PC-9 (cell line): ENCODE measurements around the gene FIG4. TPM values are rescaled to one million over a fixed set of nuclear protein-coding genes. Genes with fewer than 3 reads are reported as not detected.

ENCODE experiments used
- BruUV-seq: library from RNA; stranded (reverse); fragments of 400-500 nt; replicated peaks from 2 replicates; lab custom pipeline; 2021; lab: Mats Ljungman, UMichigan
- CTCF ChIA-PET: fragments of 300-600 bp; sonication (Branson Sonifier 250); formaldehyde crosslinking; loops from one replicate; lab custom pipeline; 2022; ENCODE audit warnings: antibody characterized with exemption; lab: Charles Lee
- POLR2A ChIA-PET: fragments of 300-600 bp; sonication (Branson Sonifier 250); formaldehyde crosslinking; loops from one replicate; lab custom pipeline; 2022; ENCODE audit warnings: antibody characterized with exemption; ENCODE audit not compliant: unreplicated experiment; lab: Charles Lee
- DNase-seq, 2 experiments: peaks; one replicate each; pipeline versions ENCODE4 v3.0.0 to v3.0.0-alpha.2; 2015 to 2022; ENCODE audit warnings: mixed read lengths in 1 of 2
- H2AFZ ChIP-seq: fragments of 200-600 bp; sonication (generic); 2 replicates; pipeline ENCODE4 v1.8.1; 2017; ENCODE audit warnings: antibody characterized with exemption
- H3F3A ChIP-seq: fragments of 200-600 bp; sonication (generic); 2 replicates; pipeline ENCODE4 v1.8.1; 2017; ENCODE audit warnings: antibody characterized with exemption, mild to moderate bottlenecking, low read depth; ENCODE audit not compliant: insufficient read depth
- H3K27ac ChIP-seq: fragments of 200-600 bp; sonication (generic); 2 replicates; pipeline ENCODE4 v1.6.1; 2016; ENCODE audit warnings: mixed run types
- H3K27me3 ChIP-seq: fragments of 200-600 bp; sonication (generic); 2 replicates; pipeline ENCODE4 v1.6.1; 2016; ENCODE audit warnings: low read depth, mixed run types; ENCODE audit not compliant: insufficient read depth
- H3K36me3 ChIP-seq: fragments of 200-600 bp; sonication (generic); 2 replicates; pipeline ENCODE4 v1.6.1; 2016; ENCODE audit warnings: low read depth, mixed run types
- H3K4me1 ChIP-seq: fragments of 200-600 bp; sonication (generic); replicated peaks from 2 replicates; pipeline ENCODE4 v1.6.1; 2016; ENCODE audit warnings: mixed run types; ENCODE audit not compliant: insufficient read depth
- H3K4me2 ChIP-seq: fragments of 200-600 bp; sonication (generic); 2 replicates; pipeline ENCODE4 v1.6.1; 2017; ENCODE audit warnings: mixed run types
- H3K4me3 ChIP-seq: fragments of 200-600 bp; sonication (generic); 2 replicates; pipeline ENCODE4 v1.6.1; 2016; ENCODE audit warnings: mixed run types
- H3K79me2 ChIP-seq: fragments of 200-600 bp; sonication (generic); 2 replicates; pipeline ENCODE4 v1.6.1; 2017; ENCODE audit warnings: low read depth, mixed run types
- H3K9me2 ChIP-seq: fragments of 200-600 bp; sonication (generic); 2 replicates; pipeline ENCODE4 v1.8.1; 2017; ENCODE audit warnings: mild to moderate bottlenecking; ENCODE audit not compliant: insufficient read depth
- H3K9me3 ChIP-seq: fragments of 200-600 bp; sonication (generic); 2 replicates; pipeline ENCODE4 v1.8.1; 2016; ENCODE audit warnings: low read depth; ENCODE audit not compliant: insufficient read depth
- H4K20me1 ChIP-seq: fragments of 200-600 bp; sonication (generic); 2 replicates; pipeline ENCODE4 v1.8.1; 2017; ENCODE audit not compliant: insufficient read depth
- CTCF ChIP-seq: fragments of 200-600 bp; sonication (generic); conservative IDR thresholded peaks from 2 replicates; pipeline ENCODE4 v1.6.1; 2017; ENCODE audit warnings: mixed run types, antibody characterized with exemption, mild to moderate bottlenecking, moderate library complexity
- EZH2 ChIP-seq: fragments of 200-600 bp; sonication (generic); IDR thresholded peaks from 2 replicates; pipeline ENCODE4 v1.8.0; 2017; ENCODE audit warnings: antibody characterized with exemption, low read depth
- intact Hi-C: fragments of 100-400 bp; cut with micrococcal nuclease; formaldehyde crosslinking; loops from one replicate; pipeline ENCODE4 v1.10.0; 2022; ENCODE audit not compliant: unreplicated experiment
- total RNA-seq: library from RNA; stranded (reverse); gene quantifications from 2 replicates; pipeline ENCODE4 v1.2.3, GENCODE V29; 2021

FIG4 gene
- total RNA-seq, 1 experiment from 2014 or later, result 16.5 TPM

DNA sequence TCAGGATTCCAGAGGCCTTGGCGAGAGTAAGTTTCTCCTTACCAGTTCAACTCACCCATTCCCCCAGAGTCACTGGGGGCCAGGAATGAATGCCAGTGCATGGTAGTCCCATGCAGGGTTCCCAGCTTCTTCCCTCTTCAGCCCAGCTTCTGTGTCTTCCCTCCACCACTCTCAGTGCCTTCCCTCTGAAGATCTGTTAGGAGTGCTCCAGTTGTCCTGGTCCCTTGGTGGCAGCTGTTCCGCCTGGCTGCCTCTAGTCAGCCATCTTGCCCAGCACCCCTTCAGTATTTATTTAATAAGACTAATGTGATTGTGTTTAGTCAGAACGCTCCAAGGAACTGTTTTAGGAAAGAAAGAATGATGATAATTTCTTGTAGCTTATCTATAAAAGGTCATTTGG lies 23.1 kb downstream of the FIG4 start:
- Histone ChIP-seq H3K4me1 (no peaks in the 10 kb centered on the region), H3K36me3 (peaks cover 6% of the 10 kb centered on the region; the same call in 1 of the 2 replicates), H3K27ac (no peak overlapping the region), H3F3A (no peaks in the 10 kb centered on the region), H3K79me2 (peaks cover 5% of the 10 kb centered on the region; the same call in 1 of the 2 replicates), H3K27me3 (no peaks in the 10 kb centered on the region), H3K9me2 (no peaks in the 10 kb centered on the region), H3K4me3 (no peak overlapping the region), H3K4me2 (no peak overlapping the region), H3K9me3 (no peaks in the 10 kb centered on the region), H2AFZ (no peak overlapping the region), H4K20me1 (no peaks in the 10 kb centered on the region)
- DNase-seq, result no peak
- no peak for TF ChIP-seq CTCF
- no peak for TF ChIP-seq EZH2
- POLR2A ChIA-PET, result no interaction called here
- intact Hi-C loops, result no loop called here
- BruUV-seq, result no TSS peak
- CTCF ChIA-PET, result no interaction called here

DNA sequence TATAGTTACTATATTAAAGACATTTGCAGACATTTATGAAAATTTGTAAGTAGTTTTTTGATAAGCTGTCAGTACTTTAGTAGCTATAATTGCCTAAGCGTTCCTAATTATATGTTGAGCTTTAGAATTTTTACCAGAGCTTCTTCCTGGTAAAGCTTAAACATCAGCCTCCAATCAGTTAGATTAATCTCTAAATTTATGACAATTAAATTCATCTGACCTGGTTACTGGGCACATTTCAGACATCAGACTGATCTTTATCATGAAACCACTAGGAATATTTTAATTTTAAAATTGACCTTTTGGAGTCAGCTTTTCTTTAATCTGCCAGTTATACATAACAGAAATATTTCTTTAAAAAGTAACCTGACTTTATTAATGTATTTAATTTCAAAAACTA lies 23.5 kb downstream of the FIG4 start:
- ChIA-PET POLR2A (no interaction called here), CTCF (no interaction called here)
- no peaks in the 10 kb centered on the region for H3K9me2 ChIP-seq
- H3K79me2 ChIP-seq, result peaks cover 4% of the 10 kb centered on the region; the same call in 1 of the 2 replicates
- no peak for DNase-seq
- intact Hi-C loops, result no loop called here
- no peaks in the 10 kb centered on the region for H3F3A ChIP-seq
- H3K4me1 ChIP-seq, result no peaks in the 10 kb centered on the region
- TF ChIP-seq EZH2, result no peak
- no peak for TF ChIP-seq CTCF
- no peaks in the 10 kb centered on the region for H3K9me3 ChIP-seq
- BruUV-seq, result no TSS peak
- no peak overlapping the region for H3K4me3 ChIP-seq
- peaks cover 6% of the 10 kb centered on the region; the same call in 1 of the 2 replicates for H3K36me3 ChIP-seq
- H3K27ac ChIP-seq, result no peak overlapping the region
- H3K4me2 ChIP-seq, result no peak overlapping the region
- no peaks in the 10 kb centered on the region for H4K20me1 ChIP-seq
- H3K27me3 ChIP-seq, result no peaks in the 10 kb centered on the region
- H2AFZ ChIP-seq, result no peak overlapping the region

DNA sequence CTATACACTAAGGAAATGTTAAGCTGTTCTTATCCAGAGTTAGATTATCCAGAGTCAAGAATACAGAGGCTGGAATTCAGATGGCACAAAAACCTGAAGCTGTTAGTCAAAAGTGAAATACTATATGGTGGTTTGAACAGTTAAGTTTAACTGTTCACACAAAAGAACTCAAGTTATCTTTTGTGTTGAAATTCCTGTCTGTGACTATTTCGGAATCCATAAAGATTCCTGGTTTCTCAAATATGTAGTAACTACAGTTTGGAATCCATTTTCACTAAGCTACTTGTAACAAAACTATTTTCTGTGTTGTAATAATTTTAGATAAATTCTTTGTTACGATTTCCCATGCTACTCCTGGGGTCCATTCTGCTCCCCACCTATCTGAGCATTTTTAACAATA lies 24.5 kb downstream of the FIG4 start:
- Histone ChIP-seq H3K4me3 (no peak overlapping the region), H3K27ac (no peak overlapping the region), H3K4me2 (no peak overlapping the region), H4K20me1 (no peaks in the 10 kb centered on the region), H3K9me2 (no peaks in the 10 kb centered on the region), H3K9me3 (no peaks in the 10 kb centered on the region), H3K27me3 (no peaks in the 10 kb centered on the region), H3K36me3 (peaks cover 6% of the 10 kb centered on the region; the same call in 1 of the 2 replicates), H3F3A (no peaks in the 10 kb centered on the region; the same call in 1 of the 2 replicates), H2AFZ (no peak overlapping the region), H3K79me2 (peaks cover under 1% of the 10 kb centered on the region; the same call in 1 of the 2 replicates), H3K4me1 (no peaks in the 10 kb centered on the region)
- BruUV-seq, result no TSS peak
- TF ChIP-seq EZH2 (no peak), CTCF (no peak)
- ChIA-PET CTCF (interaction anchor here (1.3 kb wide), 1 partner anchor 324 kb away, joined by 4 read pairs; no protein-coding TSS in a partner anchor), POLR2A (no interaction called here)
- DNase-seq, result no peak
- intact Hi-C loops, result no loop called here
